Kidney (tissue), 14 donors: ENCODE data around the gene ARSG. TPM values are rescaled to one million over a fixed set of nuclear protein-coding genes. Genes with fewer than 3 reads are reported as not detected.
"Not testable (repeated sequence)": the region's sequence is repeated elsewhere in the genome, so short reads cannot be mapped to it uniquely, and the experiment has no call there.

ENCODE experiments used
- DNase-seq, 5 donors: peaks; one replicate each; pipeline ENCODE4 v3.0.0-alpha.2; 2013 to 2020
- FAIRE-seq: peaks from 2 replicates; lab custom pipeline; 2012; peaks lifted over from hg19 to GRCh38; lab: Jason Lieb, UNC
- H3K27ac ChIP-seq, 2 donors: one replicate each; pipeline ENCODE4 v1.7.0; 2013; ENCODE audit warnings: low read depth in 2 of 2, low read length in 2 of 2, inconsistent platforms in 1 of 2
- H3K27me3 ChIP-seq: one replicate; pipeline ENCODE4 v1.7.1; 2013; ENCODE audit warnings: low read length, inconsistent platforms; ENCODE audit not compliant: control insufficient read depth, insufficient read depth
- H3K36me3 ChIP-seq, 3 donors: one replicate each; pipeline versions ENCODE4 v1.7.0 to v1.7.1; 2013; ENCODE audit warnings: low read length in 3 of 3, control low read depth in 1 of 3, inconsistent platforms in 1 of 3; ENCODE audit not compliant: insufficient read depth in 3 of 3, control insufficient read depth in 2 of 3
- H3K4me1 ChIP-seq, 3 donors: one replicate each; pipeline versions ENCODE4 v1.7.0 to v1.7.1; 2013; ENCODE audit warnings: low read length in 3 of 3, inconsistent platforms in 1 of 3, low read depth in 1 of 3; ENCODE audit not compliant: control insufficient read depth in 2 of 3, insufficient read depth in 2 of 3
- H3K4me3 ChIP-seq, 3 donors: one replicate each; pipeline versions ENCODE4 v1.7.0 to v1.8.1; 2013; ENCODE audit warnings: low read length in 3 of 3, control low read depth in 1 of 3, inconsistent platforms in 1 of 3
- H3K9ac ChIP-seq, 3 donors: one replicate each; pipeline versions ENCODE4 v1.7.0 to v1.7.1; 2013; ENCODE audit warnings: low read length in 3 of 3, control low read depth in 1 of 3, inconsistent platforms in 1 of 3
- H3K9me3 ChIP-seq, 3 donors: one replicate each; pipeline versions ENCODE4 v1.7.0 to v1.7.1; 2013; ENCODE audit warnings: low read length in 3 of 3, control low read depth in 1 of 3, inconsistent platforms in 1 of 3; ENCODE audit not compliant: control insufficient read depth in 2 of 3, insufficient read depth in 1 of 3
- CTCF ChIP-seq: IDR thresholded peaks from 3 replicates; pipeline ENCODE4 v1.5.1; 2012; ENCODE audit warnings: mild to moderate bottlenecking, moderate library complexity, borderline replicate concordance; ENCODE audit not compliant: insufficient read depth; ENCODE audit errors: extremely low read depth
- intact Hi-C: fragments of 100-400 bp; cut with DNase I; formaldehyde crosslinking; loops from one replicate; pipeline ENCODE4 v1.11.1; 2022
- polyA plus RNA-seq: library from polyadenylated mRNA; stranded (reverse); fragments of 350-450 nt; fragmentation: Illumina TruSeq; extraction: RNeasy Lipid Tissue Mini Kit (QIAGEN cat#74804); gene quantifications from one replicate; pipeline ENCODE4 v1.2.3, GENCODE V29; 2014; ENCODE audit warnings: low read depth, low replicate concordance; ENCODE audit not compliant: insufficient read depth
- total RNA-seq: library from RNA; stranded (reverse); fragmentation: NEBNext Ultra II Directional; extraction: Animal tissue kit (Norgen Biotek cat#: 25700); gene quantifications from one replicate; pipeline ENCODE4 v1.2.1, GENCODE V29; 2021
- donor health status: control.
- donor health status: control.
- donor health status: control.
- donor health status: control.
- donor health status: control.
- donor health status: DM: yes; HTN: yes; CAD: no.
- donor health status: Normal renal cell carcinoma (clear cell type).

Gene ARSG
- total and polyA plus RNA-seq, 2 donors from 2014 or later: 5.0 to 12.6 TPM

GRCh38 chr17:68327823-68328557 lies 36.7 kb downstream of the ARSG start:
- Histone ChIP-seq H3K27ac (no peak overlapping the region), H3K9me3 (peaks cover 0 to 7% (median 0%) of the 10 kb centered on the region in 3 donors), H3K36me3 (no peaks in the 10 kb centered on the region), H3K27me3 (no peaks in the 10 kb centered on the region), H3K4me1 (no peaks in the 10 kb centered on the region), H3K9ac (no peak overlapping the region), H3K4me3 (no peak overlapping the region)
- no peak for FAIRE-seq
- no peak for DNase-seq
- intact Hi-C loops: no loop called here
- TF ChIP-seq CTCF: no peak

- intact Hi-C loops: no loop called here
- H3K9me3 ChIP-seq: peaks cover 0 to 7% (median 0%) of the 10 kb centered on the region in 3 donors
- H3K27me3 ChIP-seq: no peaks in the 10 kb centered on the region
- no peaks in the 10 kb centered on the region for H3K36me3 ChIP-seq
- no peak overlapping the region for H3K9ac ChIP-seq
- no peak overlapping the region for H3K4me3 ChIP-seq
- TF ChIP-seq CTCF: no peak
- H3K4me1 ChIP-seq: no peaks in the 10 kb centered on the region
- no peak for DNase-seq
- no peak for FAIRE-seq
- no peak overlapping the region for H3K27ac ChIP-seq
These were observed 37.4 kb downstream of the ARSG start for GRCh38 chr17:68328676-68329075.

- Histone ChIP-seq H3K9ac (no peak overlapping the region), H3K4me1 (no peaks in the 10 kb centered on the region), H3K27me3 (no peaks in the 10 kb centered on the region), H3K36me3 (no peaks in the 10 kb centered on the region), H3K9me3 (peaks cover 0 to 7% (median 0%) of the 10 kb centered on the region in 3 donors), H3K4me3 (no peak overlapping the region), H3K27ac (no peak overlapping the region)
- no peak for FAIRE-seq
- no peak for TF ChIP-seq CTCF
- intact Hi-C loops: no loop called here
- no peak for DNase-seq
These were observed 38.0 kb downstream of the ARSG start for GRCh38 chr17:68329331-68329730.

GRCh38 chr17:68331932-68332331 lies 40.6 kb downstream of the ARSG start:
- H3K27me3 ChIP-seq, FAIRE-seq, H3K27ac ChIP-seq, H3K4me1 ChIP-seq, H3K36me3 ChIP-seq, H3K4me3 ChIP-seq, H3K9ac ChIP-seq, intact Hi-C loops, DNase-seq, H3K9me3 ChIP-seq: not testable (repeated sequence)
